BLaER1 treated with 17β-estradiol and CSF1 and Interleukin-3, amounts not matched to agents 10 nM and 100 nM (cell line): ENCODE results near the gene FARS2.

Experiments
- H3K27ac ChIP-seq, 11 experiments: shearing (Covaris generic); formaldehyde crosslinking; 2 replicates each; pipeline ENCODE4 v1.8.1; 2022
- H3K27me3 ChIP-seq, 11 experiments: shearing (Covaris generic); formaldehyde crosslinking; 2 replicates each; pipeline ENCODE4 v1.8.1; 2022
- H3K36me3 ChIP-seq, 11 experiments: shearing (Covaris generic); formaldehyde crosslinking; 2 replicates each; pipeline ENCODE4 v1.8.1; 2022
- H3K4me1 ChIP-seq, 10 experiments: shearing (Covaris generic); formaldehyde crosslinking; 2 replicates each; pipeline ENCODE4 v1.8.1; 2022
- H3K4me2 ChIP-seq, 11 experiments: shearing (Covaris generic); formaldehyde crosslinking; 2 replicates each; pipeline ENCODE4 v1.8.1; 2022
- H3K4me3 ChIP-seq, 10 experiments: shearing (Covaris generic); formaldehyde crosslinking; 2 replicates each; pipeline ENCODE4 v1.8.1; 2022
- H3K9ac ChIP-seq, 11 experiments: shearing (Covaris generic); formaldehyde crosslinking; 2 replicates each; pipeline ENCODE4 v1.8.1; 2022
- H3K9me3 ChIP-seq, 11 experiments: shearing (Covaris generic); formaldehyde crosslinking; replicated peaks in 1 of 11; 2 replicates each; pipeline ENCODE4 v1.8.1; 2022
- H4K20me1 ChIP-seq, 11 experiments: shearing (Covaris generic); formaldehyde crosslinking; 2 replicates each; pipeline ENCODE4 v1.8.1; 2022
- Cebpa-rat ChIP-seq, 11 experiments: shearing (Covaris generic); IDR thresholded peaks; 2 replicates each; pipeline ENCODE4 v1.8.1; 2022

The FARS2 gene

DNA sequence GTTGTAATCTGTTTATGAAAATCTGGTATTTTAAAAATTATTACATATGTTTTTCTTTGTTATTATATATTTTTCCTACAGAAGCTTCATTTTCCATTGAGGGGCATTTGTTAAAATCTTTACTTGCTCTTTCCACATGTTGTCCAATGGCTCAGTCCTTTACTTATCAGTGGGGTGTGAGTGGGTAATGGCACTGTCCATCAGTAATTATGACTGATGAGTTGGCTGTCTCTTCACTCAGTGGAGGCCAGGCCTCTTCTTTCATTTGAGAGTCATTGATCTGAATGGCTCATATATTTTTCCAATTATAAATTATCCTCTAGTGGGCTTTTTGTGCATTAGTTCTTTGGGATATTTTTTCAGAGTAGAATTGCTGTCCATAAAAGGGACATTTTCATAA lies 45.7 kb downstream of the FARS2 start:
- TF ChIP-seq Cebpa-rat (IDR thresholded peaks at IDR 0.05), result no peak
- peaks cover 0 to 37% (median 17%) of the 10 kb centered on the region in 11 experiments; a peak in 11 of 22 replicates for H4K20me1 ChIP-seq
- no peaks in the 10 kb centered on the region for H3K27me3 ChIP-seq

GRCh38 chr6:5308066-5308465 lies 46.8 kb downstream of the FARS2 start:
- Histone ChIP-seq H3K4me3 (no peak overlapping the region), H3K9ac (no peak overlapping the region), H4K20me1 (peaks cover 0 to 27% (median 8%) of the 10 kb centered on the region in 11 experiments; a peak in 10 of 22 replicates), H3K27me3 (no peaks in the 10 kb centered on the region), H3K27ac (no peak overlapping the region), H3K4me2 (no peak overlapping the region), H3K4me1 (peaks cover 0 to 9% (median 3%) of the 10 kb centered on the region in 10 experiments; a peak in 9 of 20 replicates), H3K9me3 (no peaks in the 10 kb centered on the region), H3K36me3 (peaks cover 0 to 6% (median 0%) of the 10 kb centered on the region in 11 experiments; a peak in 2 of 22 replicates)
- no peak for TF ChIP-seq Cebpa-rat (IDR thresholded peaks at IDR 0.05)

More for the DNA sequence above, 45.7 kb downstream of the FARS2 start:
- Histone ChIP-seq H3K36me3 (peaks cover 0 to 6% (median 0%) of the 10 kb centered on the region in 11 experiments; a peak in 2 of 22 replicates), H3K9me3 (no peaks in the 10 kb centered on the region), H3K4me3 (no peak overlapping the region), H3K27ac (no peak overlapping the region), H3K4me1 (peaks cover 0 to 14% (median 4%) of the 10 kb centered on the region in 10 experiments; a peak in 9 of 20 replicates), H3K4me2 (no peak overlapping the region), H3K9ac (no peak overlapping the region)

- Histone ChIP-seq H3K9me3 (peaks cover 0 to 13% (median 8%) of the 10 kb centered on the region in 11 experiments; a peak in 13 of 22 replicates), H3K27ac (no peak overlapping the region), H3K4me2 (no peak overlapping the region), H4K20me1 (peaks cover 0 to 25% (median 0%) of the 10 kb centered on the region in 11 experiments; a peak in 6 of 22 replicates), H3K9ac (no peak overlapping the region), H3K27me3 (no peaks in the 10 kb centered on the region), H3K36me3 (0 out of 22 replicates have a peak, but pooled peaks cover 0 to 5% (median 0%) of the 10 kb centered on the region in 11 experiments), H3K4me1 (peaks cover 0 to 16% (median 8%) of the 10 kb centered on the region in 10 experiments; a peak in 14 of 20 replicates), H3K4me3 (no peak overlapping the region)
- no peak for TF ChIP-seq Cebpa-rat (IDR thresholded peaks at IDR 0.05)
Observed at GRCh38 chr6:5314191-5314865, 53.0 kb downstream of the FARS2 start.

GRCh38 chr6:5315881-5316280 lies 54.6 kb downstream of the FARS2 start:
- Histone ChIP-seq H3K4me2 (no peak overlapping the region), H3K4me1 (peaks cover 0 to 16% (median 8%) of the 10 kb centered on the region in 10 experiments; a peak in 14 of 20 replicates), H3K36me3 (0 out of 22 replicates have a peak, but pooled peaks cover 0 to 5% (median 0%) of the 10 kb centered on the region in 11 experiments), H4K20me1 (peaks cover 0 to 25% (median 0%) of the 10 kb centered on the region in 11 experiments; a peak in 6 of 22 replicates), H3K27ac (no peak overlapping the region), H3K9ac (no peak overlapping the region), H3K4me3 (no peak overlapping the region), H3K9me3 (peaks cover 0 to 13% (median 8%) of the 10 kb centered on the region in 11 experiments; a peak in 13 of 22 replicates), H3K27me3 (no peaks in the 10 kb centered on the region)
- TF ChIP-seq Cebpa-rat (IDR thresholded peaks at IDR 0.05), result no peak

- H3K9ac ChIP-seq, result no peak overlapping the region
- peaks cover 0 to 13% (median 8%) of the 10 kb centered on the region in 11 experiments; a peak in 13 of 22 replicates for H3K9me3 ChIP-seq
- peak overlapping the region in 4 of 11 experiments; percentile 47 to 59 (median 49); a peak in 2 of 22 replicates for H3K4me2 ChIP-seq
- H3K36me3 ChIP-seq, result 0 out of 22 replicates have a peak, but pooled peaks cover 0 to 5% (median 0%) of the 10 kb centered on the region in 11 experiments
- no peaks in the 10 kb centered on the region for H3K27me3 ChIP-seq
- H4K20me1 ChIP-seq, result peaks cover 0 to 25% (median 0%) of the 10 kb centered on the region in 11 experiments; a peak in 6 of 22 replicates
- no peak overlapping the region for H3K27ac ChIP-seq
- peaks cover 0 to 16% (median 8%) of the 10 kb centered on the region in 10 experiments; a peak in 14 of 20 replicates for H3K4me1 ChIP-seq
- H3K4me3 ChIP-seq, result no peak overlapping the region
- no peak for TF ChIP-seq Cebpa-rat (IDR thresholded peaks at IDR 0.05)
Observed at GRCh38 chr6:5316951-5317350, 55.6 kb downstream of the FARS2 start.

DNA sequence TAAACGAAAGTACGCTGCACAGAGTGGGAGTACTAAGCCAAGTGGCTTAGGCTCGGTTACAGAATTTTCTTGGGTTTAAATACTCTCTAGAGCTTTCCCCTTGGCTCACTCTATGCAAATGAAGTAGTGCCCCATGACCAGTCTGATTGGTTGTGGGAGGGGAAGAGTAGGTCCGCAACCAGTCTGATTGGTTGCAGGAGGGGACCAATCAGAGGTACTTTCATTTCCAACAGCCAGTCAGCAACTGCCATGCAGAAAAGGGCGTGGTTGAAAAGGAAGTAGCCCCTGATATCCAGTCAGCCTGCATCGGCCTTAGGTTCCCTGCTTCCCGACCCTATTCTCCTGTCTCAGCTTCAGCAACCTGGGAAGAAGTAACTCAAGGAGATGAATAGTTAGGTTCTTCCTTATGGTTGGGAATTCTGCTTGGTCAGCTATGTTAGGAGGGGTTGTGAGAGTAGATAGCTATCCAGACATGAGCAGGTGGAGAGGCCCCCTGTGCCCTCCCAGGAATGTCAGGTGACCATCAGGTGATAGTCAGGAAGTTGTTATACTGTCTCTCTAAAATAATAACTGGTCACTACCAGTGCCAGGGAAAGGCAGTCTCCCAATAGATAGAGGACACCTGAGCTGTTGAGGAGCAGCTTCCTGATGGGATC lies 57.4 kb downstream of the FARS2 start:
- Histone ChIP-seq H3K27me3 (no peaks in the 10 kb centered on the region), H3K36me3 (peaks cover 4 to 9% (median 6%) of the 10 kb centered on the region in 11 experiments; a peak in 16 of 22 replicates), H3K9ac (no peak overlapping the region), H3K4me1 (peaks cover 0 to 16% (median 8%) of the 10 kb centered on the region in 10 experiments; a peak in 14 of 20 replicates), H3K4me2 (no peak overlapping the region), H3K27ac (no peak overlapping the region), H3K4me3 (no peak overlapping the region), H4K20me1 (peaks cover 0 to 24% (median 0%) of the 10 kb centered on the region in 11 experiments; a peak in 5 of 22 replicates), H3K9me3 (peaks cover 7 to 23% (median 16%) of the 10 kb centered on the region in 11 experiments)
- TF ChIP-seq Cebpa-rat (IDR thresholded peaks at IDR 0.05), result no peak

DNA sequence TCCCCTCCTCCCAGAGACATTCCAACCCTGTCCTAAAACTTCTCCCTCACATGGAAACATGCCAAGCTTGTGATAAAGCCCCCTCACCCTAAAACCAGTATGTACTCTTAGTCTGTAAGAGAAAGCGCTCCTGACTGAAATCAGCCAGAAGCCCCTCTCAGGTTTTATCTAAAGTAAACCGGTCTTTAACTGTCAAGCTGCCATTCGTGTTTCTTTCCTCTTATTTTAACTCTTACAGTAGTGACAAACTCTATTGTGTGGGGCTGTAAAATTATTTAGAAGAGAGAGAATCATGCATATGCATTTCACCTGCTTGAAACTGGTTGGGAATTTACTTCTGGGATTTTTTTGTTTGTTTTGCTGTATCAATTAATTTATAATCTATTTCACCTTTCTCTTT lies 62.7 kb downstream of the FARS2 start:
- H3K36me3 ChIP-seq, result peaks cover 29 to 40% (median 33%) of the 10 kb centered on the region in 11 experiments
- H3K9me3 ChIP-seq, result peaks cover 22 to 39% (median 32%) of the 10 kb centered on the region in 11 experiments
- H3K4me1 ChIP-seq, result no peaks in the 10 kb centered on the region
- no peak overlapping the region for H3K9ac ChIP-seq
- no peaks in the 10 kb centered on the region for H3K27me3 ChIP-seq
- H4K20me1 ChIP-seq, result no peaks in the 10 kb centered on the region
- no peak overlapping the region for H3K4me2 ChIP-seq
- H3K27ac ChIP-seq, result no peak overlapping the region
- H3K4me3 ChIP-seq, result no peak overlapping the region
- TF ChIP-seq Cebpa-rat (IDR thresholded peaks at IDR 0.05), result no peak

- peaks cover 29 to 40% (median 33%) of the 10 kb centered on the region in 11 experiments for H3K36me3 ChIP-seq
- TF ChIP-seq Cebpa-rat (IDR thresholded peaks at IDR 0.05), result no peak
Observed at GRCh38 chr6:5325173-5325572, 63.9 kb downstream of the FARS2 start.

More at GRCh38 chr6:5325173-5325572, 63.9 kb downstream of the FARS2 start:
- Histone ChIP-seq H3K27me3 (no peaks in the 10 kb centered on the region), H3K9me3 (peaks cover 22 to 38% (median 32%) of the 10 kb centered on the region in 11 experiments), H3K9ac (no peak overlapping the region), H3K4me3 (no peak overlapping the region; a peak in 1 of 20 replicates), H3K4me2 (no peak overlapping the region), H4K20me1 (no peaks in the 10 kb centered on the region), H3K4me1 (no peaks in the 10 kb centered on the region), H3K27ac (no peak overlapping the region)
